Colonic mucosa (tissue), 4 donors: Measurements from ENCODE around the gene IFNA6. TPM values are rescaled to one million over a fixed set of nuclear protein-coding genes. Genes with fewer than 3 reads are reported as not detected.
"Not testable (repeated sequence)": the region's sequence is repeated elsewhere in the genome, so short reads cannot be mapped to it uniquely, and the experiment has no call there.

Experiments used
- DNase-seq: peaks from one replicate; pipeline ENCODE4 v3.0.0-alpha.2; 2020
- H3K27ac ChIP-seq: fragments of 200-600 bp; one replicate; pipeline ENCODE4 v1.8.0; 2021
- H3K27me3 ChIP-seq: fragments of 200-600 bp; one replicate; pipeline ENCODE4 v1.8.0; 2021
- H3K36me3 ChIP-seq: fragments of 200-600 bp; one replicate; pipeline ENCODE4 v1.8.0; 2021
- H3K4me1 ChIP-seq: fragments of 200-600 bp; one replicate; pipeline ENCODE4 v1.8.0; 2021; ENCODE audit warnings: mild to moderate bottlenecking
- H3K4me3 ChIP-seq: fragments of 200-600 bp; one replicate; pipeline ENCODE4 v1.8.0; 2021
- H3K9ac ChIP-seq, 2 donors: one replicate each; pipeline ENCODE4 v1.7.0; 2013; ENCODE audit warnings: control low read depth in 2 of 2, low read depth in 2 of 2, low read length in 2 of 2
- H3K9me3 ChIP-seq: fragments of 200-600 bp; one replicate; pipeline ENCODE4 v1.8.0; 2021
- intact Hi-C: fragments of 100-400 bp; cut with DNase I; formaldehyde crosslinking; loops from one replicate; pipeline ENCODE4 v1.14.1; 2022
- total RNA-seq, 2 donors: library from RNA; stranded (reverse); fragmentation: NEBNext Ultra II Directional in 1 of 2; extraction: Animal tissue kit (Norgen Biotek cat#: 25700) in 1 of 2; gene quantifications; one replicate each; pipeline ENCODE4 v1.2.1, GENCODE V29; 2021
- TF ChIP-seq, protein P1 (sequence below): fragments of 200-600 bp; IDR thresholded peaks from one replicate; pipeline ENCODE4 v1.8.0; 2022; ENCODE audit warnings: antibody characterized with exemption, mild to moderate bottlenecking
- donor health status: healthy.
- donor health status: DM: no; HTN: no; CAD: no.
- donor health status: DM: no; HTN: no; CAD: no.

The IFNA6 gene
- total RNA-seq, 2 donors from 2014 or later = not detected

DNA sequence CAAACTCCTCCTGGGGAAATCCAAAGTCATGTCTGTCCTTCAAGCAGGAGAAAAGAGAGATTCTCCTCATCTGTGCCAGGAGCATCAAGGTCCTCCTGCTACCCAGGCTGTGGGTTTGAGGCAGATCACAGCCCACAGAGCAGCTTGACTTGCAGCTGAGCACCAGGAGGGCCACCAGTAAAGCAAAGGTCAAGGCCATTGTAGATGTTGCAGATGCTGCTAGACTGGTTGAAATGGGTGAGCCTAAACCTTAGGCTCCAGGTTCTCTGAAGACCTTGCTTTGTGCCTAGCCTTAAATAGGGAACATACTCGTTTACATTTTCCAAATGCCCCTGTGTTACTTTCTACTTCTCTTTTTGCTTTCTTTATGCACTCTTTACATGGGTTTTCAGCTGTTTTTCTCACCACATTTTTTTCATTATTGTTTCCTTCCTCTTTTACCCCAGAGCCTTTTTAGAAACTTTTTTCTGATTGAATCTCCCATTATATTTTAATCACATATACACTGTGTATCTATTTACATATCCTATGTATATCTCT is 34.5 kb upstream of the IFNA6 start, which contains the start of gene IFNA2:
Gene IFNA2 (minus strand): TSS at position 268 of the 540 bp plus-strand sequence. CDS start 69 bp downstream, at position 199.
- H3K36me3 ChIP-seq = no peaks in the 10 kb centered on the region
- H3K27ac ChIP-seq = no peak within 1 kb of the TSS
- H3K4me1 ChIP-seq = no peaks in the 10 kb centered on the region
- intact Hi-C loops = no loop called here
- TF ChIP-seq, protein P1, sequence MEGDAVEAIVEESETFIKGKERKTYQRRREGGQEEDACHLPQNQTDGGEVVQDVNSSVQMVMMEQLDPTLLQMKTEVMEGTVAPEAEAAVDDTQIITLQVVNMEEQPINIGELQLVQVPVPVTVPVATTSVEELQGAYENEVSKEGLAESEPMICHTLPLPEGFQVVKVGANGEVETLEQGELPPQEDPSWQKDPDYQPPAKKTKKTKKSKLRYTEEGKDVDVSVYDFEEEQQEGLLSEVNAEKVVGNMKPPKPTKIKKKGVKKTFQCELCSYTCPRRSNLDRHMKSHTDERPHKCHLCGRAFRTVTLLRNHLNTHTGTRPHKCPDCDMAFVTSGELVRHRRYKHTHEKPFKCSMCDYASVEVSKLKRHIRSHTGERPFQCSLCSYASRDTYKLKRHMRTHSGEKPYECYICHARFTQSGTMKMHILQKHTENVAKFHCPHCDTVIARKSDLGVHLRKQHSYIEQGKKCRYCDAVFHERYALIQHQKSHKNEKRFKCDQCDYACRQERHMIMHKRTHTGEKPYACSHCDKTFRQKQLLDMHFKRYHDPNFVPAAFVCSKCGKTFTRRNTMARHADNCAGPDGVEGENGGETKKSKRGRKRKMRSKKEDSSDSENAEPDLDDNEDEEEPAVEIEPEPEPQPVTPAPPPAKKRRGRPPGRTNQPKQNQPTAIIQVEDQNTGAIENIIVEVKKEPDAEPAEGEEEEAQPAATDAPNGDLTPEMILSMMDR = no peak
- no peak for DNase-seq
- no peak within 1 kb of the TSS for H3K9ac ChIP-seq
- H3K9me3 ChIP-seq = no peaks in the 10 kb centered on the region
- no peaks in the 10 kb centered on the region for H3K27me3 ChIP-seq
- H3K4me3 ChIP-seq = no peak within 1 kb of the TSS

DNA sequence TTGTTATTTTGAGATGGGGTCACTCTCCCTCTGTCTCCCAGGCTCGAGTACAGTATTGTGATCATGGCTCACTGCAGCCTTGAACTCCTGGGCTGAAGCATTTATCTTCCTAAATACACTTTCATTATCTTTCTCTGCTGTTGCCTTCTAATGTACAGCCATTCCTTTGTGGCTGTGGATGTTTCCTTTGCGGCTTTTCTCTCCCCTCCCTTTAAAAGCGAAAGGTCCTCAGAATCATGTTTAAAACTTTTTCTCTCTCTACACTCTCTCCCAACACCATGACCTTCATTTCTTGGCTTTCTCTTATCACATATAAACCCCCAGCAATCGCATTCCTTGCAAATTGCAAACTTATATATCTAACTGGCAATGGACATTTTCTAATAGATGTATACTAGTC is 32.9 kb upstream of the IFNA6 start:
- Histone ChIP-seq H3K4me1 (no peaks in the 10 kb centered on the region), H3K36me3 (no peaks in the 10 kb centered on the region), H3K27ac (no peak overlapping the region), H3K4me3 (no peak overlapping the region), H3K9ac (no peak overlapping the region), H3K27me3 (no peaks in the 10 kb centered on the region), H3K9me3 (no peaks in the 10 kb centered on the region)
- intact Hi-C loops = no loop called here
- TF ChIP-seq, protein P1 = no peak
- DNase-seq = no peak

DNA sequence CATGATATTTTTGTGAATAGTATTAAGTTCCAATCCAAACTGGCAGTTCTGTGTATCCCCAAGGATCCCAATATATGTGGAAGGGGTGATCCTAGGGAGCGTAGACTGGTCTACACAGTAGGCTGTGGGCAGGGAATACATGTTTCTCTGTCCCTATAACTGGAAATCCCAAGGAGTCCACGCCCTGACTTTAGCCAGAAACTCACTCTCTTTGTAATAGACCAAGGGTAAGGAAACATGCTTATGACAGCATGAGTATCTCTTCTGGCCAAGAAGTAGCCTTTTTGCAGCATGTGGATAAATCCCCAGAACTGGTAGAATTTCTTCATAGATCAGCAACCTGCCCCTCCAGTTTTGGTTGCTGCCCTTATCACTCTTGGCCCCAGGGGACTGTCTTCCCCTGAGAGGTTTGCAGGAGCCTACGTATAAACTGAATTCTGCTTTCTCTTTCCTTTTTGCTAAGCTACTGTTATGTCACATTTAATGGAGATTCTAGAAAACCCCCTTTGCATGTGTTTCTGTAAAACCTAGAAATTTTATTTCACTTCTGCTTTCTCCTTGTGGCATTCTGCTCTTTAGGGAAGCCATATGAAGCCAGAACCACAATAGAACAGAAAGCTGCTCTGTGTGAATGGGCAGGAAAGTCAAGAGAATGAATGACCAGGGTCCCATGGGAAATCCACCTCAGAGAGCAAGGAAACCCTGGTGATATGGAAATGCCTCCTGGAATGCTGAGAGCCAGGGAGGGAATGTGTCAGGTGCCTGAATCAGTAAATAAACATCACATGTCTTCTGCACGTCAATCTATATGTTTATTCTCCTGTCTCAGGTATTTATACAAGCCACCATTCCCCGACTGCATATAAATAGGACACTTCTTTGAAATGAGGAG is 31.0 kb upstream of the IFNA6 start:
- H3K4me1 ChIP-seq = no peaks in the 10 kb centered on the region
- no peak overlapping the region for H3K27ac ChIP-seq
- H3K9ac ChIP-seq = no peak overlapping the region
- H3K4me3 ChIP-seq = no peak overlapping the region
- H3K27me3 ChIP-seq = no peaks in the 10 kb centered on the region
- no peaks in the 10 kb centered on the region for H3K36me3 ChIP-seq
- DNase-seq = no peak
- no peaks in the 10 kb centered on the region for H3K9me3 ChIP-seq
- intact Hi-C loops = no loop called here
- TF ChIP-seq, protein P1 = no peak

DNA sequence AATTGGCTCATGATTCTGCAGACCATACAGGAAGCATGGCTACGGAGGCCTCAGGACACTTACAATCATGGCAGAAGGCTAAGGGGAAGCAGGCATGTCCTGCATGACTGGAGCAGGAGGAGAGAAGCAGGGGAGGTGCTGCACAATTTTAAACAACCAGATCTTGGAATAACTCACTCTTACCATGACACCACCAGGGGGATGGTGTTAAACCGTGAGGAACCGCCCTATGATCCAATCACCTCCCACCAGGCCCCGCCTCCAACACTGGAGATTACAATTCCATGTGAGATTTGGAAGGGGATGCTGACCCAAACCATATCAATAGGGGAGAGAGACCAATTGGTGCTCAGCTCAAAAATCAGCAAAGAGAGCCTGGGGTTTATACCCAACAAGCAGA is 20.8 kb upstream of the IFNA6 start:
- intact Hi-C loops, H3K9me3 ChIP-seq, H3K9ac ChIP-seq, DNase-seq, H3K36me3 ChIP-seq, H3K4me1 ChIP-seq, H3K27ac ChIP-seq, H3K4me3 ChIP-seq, H3K27me3 ChIP-seq: not testable (repeated sequence)

DNA sequence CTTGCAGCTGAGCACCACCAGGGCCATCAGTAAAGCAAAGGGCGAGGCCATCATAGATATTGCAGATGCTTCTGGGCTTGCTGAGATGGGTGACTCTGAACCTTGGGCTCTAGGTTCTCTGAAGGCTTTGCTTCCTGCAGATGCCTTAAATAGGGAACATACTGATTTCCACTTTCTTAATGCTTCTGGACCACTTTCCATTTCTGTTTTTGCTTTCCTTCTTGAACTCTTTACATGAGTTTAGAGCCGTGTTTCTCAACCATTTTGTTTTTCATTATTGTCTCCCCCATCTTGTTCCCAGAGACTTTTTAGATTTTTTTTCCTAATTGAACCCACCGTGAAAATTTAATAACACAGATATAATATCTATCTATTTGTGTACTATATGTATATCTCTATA is 17.3 kb upstream of the IFNA6 start, which contains the start of gene IFNA13:
Gene IFNA13 (minus strand): TSS at position 101 of the 400 bp plus-strand sequence. CDS start 47 bp downstream, at position 54.
- H3K27ac ChIP-seq = no peak within 1 kb of the TSS
- H3K4me3 ChIP-seq = no peak within 1 kb of the TSS
- H3K36me3 ChIP-seq = no peaks in the 10 kb centered on the region
- no peak within 1 kb of the TSS for H3K9ac ChIP-seq
- H3K9me3 ChIP-seq = no peaks in the 10 kb centered on the region
- DNase-seq = no peak
- no peaks in the 10 kb centered on the region for H3K27me3 ChIP-seq
- intact Hi-C loops = no loop called here
- H3K4me1 ChIP-seq = no peaks in the 10 kb centered on the region
- TF ChIP-seq, protein P1 = no peak

DNA sequence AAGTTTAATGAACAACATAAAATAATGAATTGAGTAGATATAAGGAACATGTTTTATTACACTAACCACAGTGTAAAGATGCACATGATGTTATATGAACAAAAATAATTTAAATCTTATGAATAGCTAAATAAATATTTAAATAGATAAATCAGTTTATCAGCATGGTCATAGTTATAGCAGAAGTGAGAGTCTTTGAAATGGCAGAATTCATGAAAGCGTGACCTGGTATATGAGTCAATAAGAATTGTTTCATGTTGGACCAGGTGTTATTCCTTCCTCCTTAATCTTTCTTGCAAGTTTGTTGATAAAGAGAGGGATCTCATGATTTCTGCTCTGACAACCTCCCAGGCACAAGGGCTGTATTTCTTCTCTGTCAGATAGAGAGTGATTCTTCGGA is 16.5 kb upstream of the IFNA6 start:
- intact Hi-C loops, H3K9ac ChIP-seq, H3K9me3 ChIP-seq, H3K27me3 ChIP-seq, H3K36me3 ChIP-seq, DNase-seq, H3K4me1 ChIP-seq, H3K4me3 ChIP-seq, H3K27ac ChIP-seq: not testable (repeated sequence)
